ENCODE results near the gene SEMA3D.

DNA sequence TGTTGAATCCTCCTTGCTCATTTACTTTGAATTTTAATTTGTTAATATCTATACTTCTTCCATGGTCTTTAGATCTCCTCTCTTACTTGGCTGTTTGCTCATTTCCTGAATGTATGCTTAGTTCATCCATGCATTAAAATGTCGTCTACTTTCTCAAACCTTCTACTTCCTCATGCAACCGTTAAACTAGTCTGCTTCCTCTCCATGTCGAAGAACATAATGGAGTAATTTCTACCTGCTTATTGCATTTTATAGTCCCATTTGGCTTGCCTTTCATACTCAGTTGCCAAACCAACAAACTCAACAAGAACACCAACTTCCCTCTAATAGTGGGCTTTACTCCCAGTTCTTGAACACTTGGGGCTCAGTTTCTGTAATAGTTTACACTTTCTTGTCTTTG, 43.8 kb upstream of the SEMA3D start:
- TF ChIP-seq POLR2A (IDR thresholded peaks at IDR 0.05; ENCODE audit: low read depth, low read length) (no peak), TAF1 (IDR thresholded peaks at IDR 0.05; ENCODE audit: low read depth, low read length) (no peak), SPI1 (IDR thresholded peaks at IDR 0.05; ENCODE audit: low read depth, low read length) (no peak)

Data from GM12891 (cell line).